Inferior parietal cortex (tissue), 1 donor: ENCODE data around the gene TMEM88.
A peak's percentile ranks its signal among the peaks of the same experiment; 100 is the strongest.

Experiments
- DNase-seq: peaks from one replicate; pipeline ENCODE4 v3.0.0-alpha.2; 2016; ENCODE audit errors: extremely low spot score

Gene TMEM88

GRCh38 chr17:7833011-7833794 is 21.7 kb upstream of the TMEM88 start:
- DNase-seq, result no peak

GRCh38 chr17:7833795-7834541 is 20.9 kb upstream of the TMEM88 start, which contains the start of gene KDM6B:
Gene KDM6B (plus strand): TSS chr17:7834217. CDS start chr17:7845555, 11,338 bp downstream.
- peak; percentile 72 for DNase-seq

GRCh38 chr17:7834542-7834956 is 20.3 kb upstream of the TMEM88 start:
- no peak for DNase-seq

- DNase-seq, result peak; percentile 95
These were observed 19.7 kb upstream of the TMEM88 start for GRCh38 chr17:7834957-7835813.

- peak; percentile 65 for DNase-seq
These were observed 18.9 kb upstream of the TMEM88 start for GRCh38 chr17:7835814-7836595.

- DNase-seq, result peak; percentile 62
These were observed 18.1 kb upstream of the TMEM88 start for GRCh38 chr17:7836596-7837407.

- DNase-seq, result no peak
These were observed 17.3 kb upstream of the TMEM88 start for GRCh38 chr17:7837408-7838088.

- DNase-seq, result no peak
These were observed 16.5 kb upstream of the TMEM88 start for GRCh38 chr17:7838090-7839075.

- no peak for DNase-seq
These were observed 15.5 kb upstream of the TMEM88 start for GRCh38 chr17:7839190-7839875.

- DNase-seq, result no peak
These were observed 15.0 kb upstream of the TMEM88 start for GRCh38 chr17:7839876-7840261.

- no peak for DNase-seq
These were observed 14.4 kb upstream of the TMEM88 start for GRCh38 chr17:7840441-7840840.

GRCh38 chr17:7840875-7841274 is 14.0 kb upstream of the TMEM88 start:
- DNase-seq, result no peak

- DNase-seq, result peak; percentile 67
These were observed 13.4 kb upstream of the TMEM88 start for GRCh38 chr17:7841396-7841914.

- DNase-seq, result peak; percentile 87
These were observed 12.9 kb upstream of the TMEM88 start for GRCh38 chr17:7841915-7842379.

GRCh38 chr17:7842380-7843256 is 12.2 kb upstream of the TMEM88 start:
- DNase-seq, result peak; percentile 47

GRCh38 chr17:7843257-7843535 is 11.7 kb upstream of the TMEM88 start:
- DNase-seq, result peak; percentile 13
